Neutrophil (primary cell): ENCODE data around the gene USH2A.

Experiments
- H3K27ac ChIP-seq: fragments of 200-600 bp; sonication (generic); 2 replicates; pipeline ENCODE4 v1.5.1; 2016; ENCODE audit warnings: mild to moderate bottlenecking, moderate library complexity
- H3K27me3 ChIP-seq: fragments of 200-600 bp; sonication (generic); 2 replicates; pipeline ENCODE4 v1.6.0; 2016; ENCODE audit warnings: mild to moderate bottlenecking
- H3K36me3 ChIP-seq: fragments of 200-600 bp; sonication (generic); 2 replicates; pipeline ENCODE4 v1.5.1; 2017
- H3K4me1 ChIP-seq, 2 experiments: fragments of 200-600 bp in 1 of 2; sonication (generic) in 1 of 2; 1 replicate in 1 of 2; 2 replicates in 1 of 2; pipeline versions ENCODE4 v1.5.1 to v1.6.1; 2013 to 2016; ENCODE audit warnings: low read depth in 1 of 2, low read length in 1 of 2, mild to moderate bottlenecking in 1 of 2, moderate library complexity in 1 of 2; ENCODE audit not compliant: control insufficient read depth in 1 of 2, insufficient read depth in 1 of 2
- H3K4me3 ChIP-seq, 2 experiments: fragments of 200-600 bp in 1 of 2; sonication (generic) in 1 of 2; 1 replicate in 1 of 2; 2 replicates in 1 of 2; pipeline ENCODE4 v1.5.1; 2013 to 2016; ENCODE audit warnings: low read depth in 1 of 2, low read length in 1 of 2, mild to moderate bottlenecking in 1 of 2, moderate library complexity in 1 of 2
- H3K9me3 ChIP-seq: fragments of 200-600 bp; sonication (generic); 2 replicates; pipeline ENCODE4 v1.5.1; 2016
- CTCF ChIP-seq: fragments of 200-600 bp; sonication (generic); IDR thresholded peaks from 2 replicates; pipeline ENCODE4 v1.5.1; 2016; ENCODE audit warnings: antibody characterized with exemption

The USH2A gene

GRCh38 chr1:215932558-215932957 lies 490.7 kb downstream of the USH2A start:
- TF ChIP-seq CTCF, result no peak

GRCh38 chr1:215926670-215927069 lies 496.6 kb downstream of the USH2A start:
- H3K36me3 ChIP-seq, result no peaks in the 10 kb centered on the region
- no peaks in the 10 kb centered on the region for H3K4me1 ChIP-seq
- H3K4me3 ChIP-seq, result no peak overlapping the region
- no peaks in the 10 kb centered on the region for H3K27me3 ChIP-seq
- H3K9me3 ChIP-seq, result no peaks in the 10 kb centered on the region
- no peak for TF ChIP-seq CTCF
- no peak overlapping the region for H3K27ac ChIP-seq

More at GRCh38 chr1:215932558-215932957, 490.7 kb downstream of the USH2A start:
- H3K27ac ChIP-seq, result no peak overlapping the region
- no peaks in the 10 kb centered on the region for H3K4me1 ChIP-seq
- H3K9me3 ChIP-seq, result no peaks in the 10 kb centered on the region
- no peak overlapping the region for H3K4me3 ChIP-seq
- no peaks in the 10 kb centered on the region for H3K36me3 ChIP-seq
- H3K27me3 ChIP-seq, result no peaks in the 10 kb centered on the region

- Histone ChIP-seq H3K4me1 (no peaks in the 10 kb centered on the region), H3K4me3 (no peak overlapping the region), H3K36me3 (no peaks in the 10 kb centered on the region), H3K27me3 (no peaks in the 10 kb centered on the region), H3K9me3 (no peaks in the 10 kb centered on the region), H3K27ac (no peak overlapping the region)
- no peak for TF ChIP-seq CTCF
Measured at GRCh38 chr1:215923129-215923824, 500.0 kb downstream of the USH2A start.

- Histone ChIP-seq H3K4me3 (no peak overlapping the region), H3K9me3 (no peaks in the 10 kb centered on the region), H3K27ac (no peak overlapping the region), H3K36me3 (no peaks in the 10 kb centered on the region), H3K4me1 (no peaks in the 10 kb centered on the region), H3K27me3 (no peaks in the 10 kb centered on the region)
- no peak for TF ChIP-seq CTCF
Measured at GRCh38 chr1:215911406-215911968, 511.8 kb downstream of the USH2A start.

GRCh38 chr1:215905493-215906115 lies 517.6 kb downstream of the USH2A start:
- Histone ChIP-seq H3K9me3 (no peaks in the 10 kb centered on the region), H3K27ac (no peak overlapping the region), H3K4me3 (no peak overlapping the region), H3K27me3 (no peaks in the 10 kb centered on the region), H3K36me3 (no peaks in the 10 kb centered on the region), H3K4me1 (no peaks in the 10 kb centered on the region)
- no peak for TF ChIP-seq CTCF
